GM19238 (cell line): ENCODE measurements around the gene DCLK2.

Experiments
- DNase-seq: peaks from one replicate; pipeline ENCODE4 v3.0.0; 2011; ENCODE audit warnings: low spot score; ENCODE audit not compliant: insufficient read length

The DCLK2 gene

GRCh38 chr4:150207871-150208270 is 129.6 kb downstream of the DCLK2 start:
- DNase-seq: no peak

- DNase-seq: peak; percentile 10
These were observed 131.0 kb downstream of the DCLK2 start for GRCh38 chr4:150209140-150209829.

GRCh38 chr4:150211016-150211415 is 132.8 kb downstream of the DCLK2 start:
- DNase-seq: no peak

GRCh38 chr4:150211799-150212445 is 133.7 kb downstream of the DCLK2 start:
- DNase-seq: no peak

GRCh38 chr4:150212485-150212884 is 134.2 kb downstream of the DCLK2 start:
- no peak for DNase-seq

GRCh38 chr4:150212927-150213326 is 134.7 kb downstream of the DCLK2 start:
- DNase-seq: no peak

- no peak for DNase-seq
These were observed 137.4 kb downstream of the DCLK2 start for GRCh38 chr4:150215601-150216000.

- DNase-seq: no peak
These were observed 138.5 kb downstream of the DCLK2 start for GRCh38 chr4:150216726-150217125.

GRCh38 chr4:150217192-150217591 is 138.9 kb downstream of the DCLK2 start:
- DNase-seq: no peak

GRCh38 chr4:150217808-150218207 is 139.6 kb downstream of the DCLK2 start:
- no peak for DNase-seq

GRCh38 chr4:150218447-150218846 is 140.2 kb downstream of the DCLK2 start:
- no peak for DNase-seq

GRCh38 chr4:150219841-150220240 is 141.6 kb downstream of the DCLK2 start:
- no peak for DNase-seq

- no peak for DNase-seq
These were observed 146.8 kb downstream of the DCLK2 start for GRCh38 chr4:150224896-150225591.

GRCh38 chr4:150229520-150229919 is 151.3 kb downstream of the DCLK2 start:
- no peak for DNase-seq

GRCh38 chr4:150230561-150230960 is 152.3 kb downstream of the DCLK2 start:
- DNase-seq: no peak

- no peak for DNase-seq
These were observed 153.0 kb downstream of the DCLK2 start for GRCh38 chr4:150231107-150231770.

- no peak for DNase-seq
These were observed 153.8 kb downstream of the DCLK2 start for GRCh38 chr4:150232029-150232428.

GRCh38 chr4:150234246-150234645 is 156.0 kb downstream of the DCLK2 start:
- no peak for DNase-seq

GRCh38 chr4:150235317-150235716 is 157.1 kb downstream of the DCLK2 start:
- no peak for DNase-seq

GRCh38 chr4:150235808-150236271 is 157.6 kb downstream of the DCLK2 start:
- no peak for DNase-seq

GRCh38 chr4:150236626-150237025 is 158.4 kb downstream of the DCLK2 start:
- DNase-seq: no peak
